Activated naive CD4-positive, alpha-beta T cell treated with anti-CD3 and anti-CD28 coated beads, Interleukin-2, amount 10 ng/mL, durations not matched to agents 7 days and 5 days (primary cell): ENCODE data around the gene LRRC42.

Experiments used
- CTCF ChIA-PET: fragments of 350-600 bp; sonication (Branson Sonifier 250); formaldehyde crosslinking; loops from one replicate; lab custom pipeline; 2021; ENCODE audit warnings: antibody characterized with exemption; lab: Charles Lee
- DNase-seq: peaks from one replicate; pipeline ENCODE4 v3.0.0-alpha.2; 2020
- H3K27ac Mint-ChIP-seq: one replicate; pipeline ENCODE4 v1.8.0; 2021; ENCODE audit warnings: mild to moderate bottlenecking, moderate library complexity, mixed read lengths
- H3K27me3 Mint-ChIP-seq: one replicate; pipeline ENCODE4 v1.8.0; 2021; ENCODE audit warnings: mild to moderate bottlenecking, mixed read lengths
- H3K36me3 Mint-ChIP-seq: one replicate; pipeline ENCODE4 v1.8.0; 2021; ENCODE audit warnings: mixed read lengths
- H3K4me1 Mint-ChIP-seq: one replicate; pipeline ENCODE4 v1.8.0; 2021; ENCODE audit warnings: mixed read lengths
- H3K4me3 Mint-ChIP-seq: one replicate; pipeline ENCODE4 v1.8.0; 2021; ENCODE audit warnings: mild to moderate bottlenecking, moderate library complexity, mixed read lengths
- H3K9me3 Mint-ChIP-seq: one replicate; pipeline ENCODE4 v1.8.0; 2021; ENCODE audit warnings: mixed read lengths

Gene LRRC42

DNA sequence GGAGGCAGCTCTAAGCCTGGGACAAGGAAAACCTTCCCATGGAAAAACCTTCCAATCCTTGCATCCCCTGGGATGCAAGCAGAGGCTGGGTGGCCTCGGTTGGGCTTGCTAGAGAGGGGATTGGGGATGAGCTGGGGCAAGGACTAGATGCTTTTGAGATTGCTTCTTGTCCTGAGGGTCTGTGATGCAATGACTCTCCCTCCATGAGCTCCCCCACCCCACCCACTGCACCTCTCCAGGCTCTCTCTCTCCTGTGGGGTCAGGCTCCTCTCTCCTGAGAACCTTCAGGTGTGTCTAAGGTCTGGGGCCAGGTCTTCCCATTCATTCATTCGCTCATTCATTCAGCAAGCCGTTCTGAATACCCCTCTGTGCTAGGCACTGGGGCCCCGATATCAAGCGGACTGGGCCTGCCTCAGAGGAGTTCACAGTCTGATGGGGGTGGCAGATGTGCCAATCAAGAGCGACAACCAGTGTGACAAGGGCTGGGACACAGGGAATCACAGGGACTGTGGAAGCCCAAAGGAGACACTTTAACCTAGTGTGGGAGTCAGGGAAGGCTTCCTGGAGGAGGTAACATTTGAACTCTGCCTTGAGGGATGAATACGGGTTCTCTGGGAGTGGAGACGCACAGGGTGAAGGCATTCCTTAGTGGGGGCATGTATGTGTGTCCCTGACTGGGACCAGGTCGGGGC, 65.3 kb downstream of the LRRC42 start:
- no peak for DNase-seq
- no peaks in the 10 kb centered on the region for H3K4me1 Mint-ChIP-seq
- no peaks in the 10 kb centered on the region for H3K36me3 Mint-ChIP-seq
- no peak overlapping the region for H3K4me3 Mint-ChIP-seq
- H3K27ac Mint-ChIP-seq = no peak overlapping the region
- H3K9me3 Mint-ChIP-seq = no peaks in the 10 kb centered on the region
- H3K27me3 Mint-ChIP-seq = peaks cover 19% of the 10 kb centered on the region
- CTCF ChIA-PET = no interaction called here

DNA sequence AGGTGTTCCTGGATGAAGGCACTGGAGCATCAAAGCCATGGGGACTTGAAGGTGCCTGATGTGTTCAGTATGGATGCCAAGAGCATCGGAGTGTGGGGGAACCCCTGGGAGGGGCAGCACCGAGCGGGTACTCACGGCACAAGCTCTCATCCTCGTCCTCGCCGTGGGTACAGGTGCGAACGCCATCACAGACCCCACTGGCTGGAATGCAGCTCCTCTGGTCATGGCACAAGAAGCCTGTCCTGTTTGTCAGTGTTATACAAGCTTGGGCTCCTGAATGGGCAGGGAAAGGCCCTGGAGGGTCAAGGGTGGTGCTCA, 65.8 kb downstream of the LRRC42 start:
- no peaks in the 10 kb centered on the region for H3K9me3 Mint-ChIP-seq
- CTCF ChIA-PET = no interaction called here

DNA sequence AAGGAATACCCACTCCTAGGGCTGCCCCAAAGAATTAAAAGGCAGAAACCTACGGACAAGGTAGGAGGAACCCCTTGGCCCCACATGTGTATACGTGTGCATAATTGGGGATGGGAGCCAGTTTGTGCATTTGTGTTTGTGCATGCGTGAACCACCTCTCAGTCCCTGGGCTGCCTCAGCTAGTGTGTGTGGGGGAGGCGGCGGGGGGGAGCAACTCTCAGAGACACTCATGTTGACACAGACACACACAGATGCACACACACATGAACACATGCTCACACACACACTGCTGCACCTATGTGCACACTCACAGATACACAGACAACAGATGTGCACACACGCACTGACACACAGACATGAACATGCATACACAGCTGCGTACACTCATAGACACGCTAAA, 66.7 kb downstream of the LRRC42 start:
- Mint-ChIP-seq H3K4me1 (no peaks in the 10 kb centered on the region), H3K36me3 (no peaks in the 10 kb centered on the region), H3K27me3 (peaks cover 30% of the 10 kb centered on the region), H3K4me3 (no peak overlapping the region), H3K9me3 (no peaks in the 10 kb centered on the region), H3K27ac (no peak overlapping the region)
- CTCF ChIA-PET = interaction anchor here (0.6 kb wide), 1 partner anchor 36 kb away, joined by 3 read pairs; no protein-coding TSS in a partner anchor
- no peak for DNase-seq

More for the DNA sequence above, 65.8 kb downstream of the LRRC42 start:
- Mint-ChIP-seq H3K27me3 (peaks cover 21% of the 10 kb centered on the region), H3K4me1 (no peaks in the 10 kb centered on the region), H3K4me3 (no peak overlapping the region), H3K27ac (no peak overlapping the region), H3K36me3 (no peaks in the 10 kb centered on the region)
- DNase-seq = no peak

DNA sequence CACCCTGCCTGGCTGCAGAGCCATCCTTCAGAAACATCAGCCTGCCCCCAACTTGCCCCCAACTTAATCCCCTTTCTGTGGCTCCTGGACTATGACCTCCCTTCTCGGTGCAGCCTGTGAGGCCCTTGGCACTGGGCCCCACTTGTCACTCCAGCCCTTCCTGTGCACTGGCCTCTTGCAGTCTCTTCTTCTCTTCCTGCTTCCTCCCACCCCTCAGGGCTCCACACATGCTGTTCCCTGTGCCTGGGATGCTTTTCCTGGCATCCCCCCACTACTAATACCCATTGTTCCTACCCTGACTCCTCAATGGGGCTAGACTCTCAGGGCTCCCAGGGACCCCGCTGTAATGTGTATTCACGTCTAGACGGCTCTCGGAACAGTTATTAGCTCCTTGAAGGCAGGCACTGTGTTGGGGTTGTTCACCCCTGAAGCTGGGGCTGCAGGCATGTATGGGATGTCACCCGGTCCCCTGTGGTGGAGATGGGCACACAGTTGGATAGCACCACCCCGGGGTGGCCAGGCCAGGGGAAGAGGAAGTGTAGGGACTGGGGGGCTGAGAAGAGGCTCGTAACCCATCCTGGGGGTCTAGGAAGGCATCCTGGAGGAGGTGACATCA, 67.4 kb downstream of the LRRC42 start:
- Mint-ChIP-seq H3K4me3 (no peak overlapping the region), H3K9me3 (no peaks in the 10 kb centered on the region), H3K27ac (no peak overlapping the region), H3K27me3 (peaks cover 36% of the 10 kb centered on the region), H3K36me3 (no peaks in the 10 kb centered on the region), H3K4me1 (no peaks in the 10 kb centered on the region)
- no peak for DNase-seq
- CTCF ChIA-PET = no interaction called here

DNA sequence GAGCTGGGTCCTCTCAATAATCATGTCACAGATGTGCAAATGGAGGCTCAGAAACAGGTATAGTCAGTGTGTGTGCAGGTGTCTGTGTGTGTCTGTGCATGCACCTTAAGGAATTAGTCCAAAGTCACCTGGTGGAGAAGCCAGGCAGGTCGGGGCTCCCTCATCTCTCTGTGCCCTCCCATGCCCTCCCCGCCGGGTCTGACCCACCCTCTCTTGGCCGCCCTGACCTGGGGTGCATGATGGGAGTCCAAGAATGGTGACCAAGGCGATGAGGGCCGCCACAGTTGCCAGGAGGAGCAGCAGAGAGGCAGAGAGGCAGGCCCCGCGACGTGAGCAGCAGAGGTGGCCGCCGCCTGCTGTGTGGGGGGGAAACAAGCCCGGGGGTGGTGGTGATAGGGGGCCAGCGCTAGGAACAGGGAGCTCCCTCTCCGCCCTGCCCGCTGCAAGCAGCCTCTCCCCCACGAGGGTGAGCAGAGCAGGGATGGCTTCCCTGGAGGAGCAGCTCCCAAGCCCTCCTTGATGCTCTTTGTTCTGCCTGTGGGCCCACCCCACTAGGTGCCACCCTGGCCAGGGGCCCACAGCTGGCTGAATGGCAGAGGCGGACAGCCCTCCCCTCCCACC, 68.0 kb downstream of the LRRC42 start:
- DNase-seq = no peak
- H3K4me3 Mint-ChIP-seq = no peak overlapping the region
- no peaks in the 10 kb centered on the region for H3K9me3 Mint-ChIP-seq
- H3K4me1 Mint-ChIP-seq = no peaks in the 10 kb centered on the region
- CTCF ChIA-PET = no interaction called here
- H3K27ac Mint-ChIP-seq = no peak overlapping the region
- H3K27me3 Mint-ChIP-seq = peaks cover 42% of the 10 kb centered on the region
- H3K36me3 Mint-ChIP-seq = no peaks in the 10 kb centered on the region

DNA sequence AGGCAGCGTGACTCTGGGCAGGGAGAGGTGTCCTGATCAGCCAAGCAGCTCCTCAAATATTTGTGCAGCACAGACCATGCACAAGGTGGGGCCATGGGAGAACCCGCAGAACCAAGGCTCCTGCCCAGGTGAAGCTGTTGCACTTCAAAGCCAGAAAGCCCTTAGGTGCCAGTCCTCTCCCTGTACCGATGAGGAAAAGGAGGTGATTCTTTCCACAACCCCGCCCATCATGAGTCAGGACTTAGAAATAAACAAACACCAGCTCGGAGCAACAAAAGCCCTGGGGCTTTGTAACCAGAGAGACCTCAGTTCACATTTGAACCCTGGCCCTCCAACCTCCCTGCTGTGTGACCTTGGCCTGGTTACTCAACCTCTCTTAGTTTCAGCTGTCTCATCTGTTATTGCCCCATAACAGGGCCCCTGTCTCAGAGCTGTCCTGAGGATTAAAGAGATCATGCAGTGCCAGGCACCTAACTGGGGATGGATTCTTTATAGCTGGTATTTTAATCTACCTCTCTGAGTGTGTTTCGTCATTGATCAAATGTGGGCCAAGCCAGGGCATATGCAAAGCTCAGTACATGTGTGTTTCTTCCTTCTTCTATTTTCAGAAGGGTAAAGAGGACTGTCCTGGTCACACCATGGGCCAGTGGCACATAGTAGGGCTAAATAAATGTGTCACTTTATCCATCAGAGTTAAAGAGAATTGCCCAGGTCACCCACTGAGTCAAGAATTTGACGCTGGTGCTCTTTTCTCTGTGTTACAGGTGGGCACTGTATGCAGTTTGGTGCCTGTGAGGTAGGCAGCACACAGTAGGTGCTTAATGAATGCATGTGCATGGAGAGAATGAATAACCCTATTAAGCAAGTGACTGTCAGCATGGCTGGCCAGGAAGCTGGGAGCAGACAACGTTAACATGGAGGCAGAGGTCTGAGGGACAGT, 70.5 kb downstream of the LRRC42 start:
- H3K27ac Mint-ChIP-seq = no peak overlapping the region
- H3K36me3 Mint-ChIP-seq = no peaks in the 10 kb centered on the region
- no peaks in the 10 kb centered on the region for H3K9me3 Mint-ChIP-seq
- no peak overlapping the region for H3K4me3 Mint-ChIP-seq
- DNase-seq = no peak
- H3K27me3 Mint-ChIP-seq = peaks cover 29% of the 10 kb centered on the region
- CTCF ChIA-PET = interaction anchor here (1.0 kb wide), 1 partner anchor 155 kb away, joined by 3 read pairs; no protein-coding TSS in a partner anchor
- no peaks in the 10 kb centered on the region for H3K4me1 Mint-ChIP-seq
